Activated CD8-positive, alpha-beta T cell treated with anti-CD3 and anti-CD28 coated beads for 36 hours (primary cell): ENCODE data around the gene CDC37L1. TPM values are rescaled to one million over a fixed set of nuclear protein-coding genes. Genes with fewer than 3 reads are reported as not detected.
"Not testable (repeated sequence)": the region's sequence is repeated elsewhere in the genome, so short reads cannot be mapped to it uniquely, and the experiment has no call there.

Experiments
- ATAC-seq: fragments of 200-7000 bp; cut with Tn5 transposase; one replicate; pipeline ENCODE4 v1.10.0; 2021; ENCODE audit warnings: mild to moderate bottlenecking, moderate library complexity
- CTCF ChIA-PET: fragments of 350-600 bp; sonication (Branson Sonifier 250); formaldehyde crosslinking; loops from one replicate; lab custom pipeline; 2021; ENCODE audit warnings: antibody characterized with exemption; lab: Charles Lee
- POLR2A ChIA-PET: fragments of 350-600 bp; sonication (Branson Sonifier 250); formaldehyde crosslinking; loops from one replicate; lab custom pipeline; 2021; ENCODE audit warnings: antibody characterized with exemption; lab: Charles Lee
- DNase-seq: peaks from one replicate; pipeline ENCODE4 v3.0.0-alpha.2; 2020
- H3K27ac Mint-ChIP-seq: one replicate; pipeline ENCODE4 v1.8.0; 2021; ENCODE audit warnings: mild to moderate bottlenecking, mixed read lengths
- H3K27me3 Mint-ChIP-seq: one replicate; pipeline ENCODE4 v1.8.0; 2021; ENCODE audit warnings: mixed read lengths
- H3K36me3 Mint-ChIP-seq: one replicate; pipeline ENCODE4 v1.8.0; 2021; ENCODE audit warnings: low read depth, mixed read lengths
- H3K4me1 Mint-ChIP-seq: one replicate; pipeline ENCODE4 v1.8.0; 2021; ENCODE audit warnings: low read depth, mixed read lengths
- H3K4me3 Mint-ChIP-seq: one replicate; pipeline ENCODE4 v1.8.0; 2021; ENCODE audit warnings: mild to moderate bottlenecking, moderate library complexity, mixed read lengths
- H3K9me3 Mint-ChIP-seq: one replicate; pipeline ENCODE4 v1.8.0; 2021; ENCODE audit warnings: mixed read lengths
- CTCF ChIP-seq: fragments of 200-600 bp; IDR thresholded peaks from one replicate; pipeline ENCODE4 v1.8.0; 2022; ENCODE audit warnings: antibody characterized with exemption, mild to moderate bottlenecking
- intact Hi-C: fragments of 100-400 bp; cut with micrococcal nuclease; formaldehyde crosslinking; loops from one replicate; pipeline ENCODE4 v1.10.0; 2022
- total RNA-seq, 2 experiments: library from RNA; stranded (reverse); gene quantifications; one replicate each; pipeline ENCODE4 v1.2.3, GENCODE V29; 2021

Gene CDC37L1
- total RNA-seq, 2 experiments from 2014 or later = 10.0 to 10.2 TPM

- POLR2A ChIA-PET = no interaction called here
- TF ChIP-seq CTCF = no peak
- no peak overlapping the region for H3K27ac Mint-ChIP-seq
- ATAC-seq (no peak), DNase-seq (no peak)
- CTCF ChIA-PET = interaction anchor here (0.8 to 2.1 kb wide), 5 partner anchors 20 to 701 kb away, joined by 3 to 5 read pairs (median 5); partner anchors contain the start of gene CD274
- no peaks in the 10 kb centered on the region for H3K27me3 Mint-ChIP-seq
- intact Hi-C loops = loop anchor here (10.0 kb wide), 1 partner anchor 144 kb away; no protein-coding TSS in a partner anchor
- no peaks in the 10 kb centered on the region for H3K36me3 Mint-ChIP-seq
- H3K4me1 Mint-ChIP-seq = peaks cover 19% of the 10 kb centered on the region
- no peak overlapping the region for H3K4me3 Mint-ChIP-seq
- no peaks in the 10 kb centered on the region for H3K9me3 Mint-ChIP-seq
Measured at GRCh38 chr9:4748612-4749011, 69.2 kb downstream of the CDC37L1 start.

GRCh38 chr9:4750023-4750673 is 70.8 kb downstream of the CDC37L1 start:
- no peak overlapping the region for H3K4me3 Mint-ChIP-seq
- no peak for DNase-seq
- no peaks in the 10 kb centered on the region for H3K36me3 Mint-ChIP-seq
- POLR2A ChIA-PET = no interaction called here
- TF ChIP-seq CTCF = peak; percentile 47
- H3K27ac Mint-ChIP-seq = no peak overlapping the region
- CTCF ChIA-PET = interaction anchor here (0.6 to 2.1 kb wide), 19 partner anchors 9 to 851 kb away, joined by 3 to 18 read pairs (median 4); partner anchors contain the start of genes AK3 and INSL6
- intact Hi-C loops = loop anchor here (10.0 kb wide), 2 partner anchors 435 to 695 kb away; partner anchors contain the start of gene INSL6
- no peaks in the 10 kb centered on the region for H3K27me3 Mint-ChIP-seq
- H3K9me3 Mint-ChIP-seq = no peaks in the 10 kb centered on the region
- H3K4me1 Mint-ChIP-seq = peaks cover 19% of the 10 kb centered on the region
- ATAC-seq = peak; percentile 61

GRCh38 chr9:4754530-4754929 is 75.2 kb downstream of the CDC37L1 start:
- ATAC-seq, H3K9me3 Mint-ChIP-seq, H3K36me3 Mint-ChIP-seq, DNase-seq, H3K4me1 Mint-ChIP-seq, H3K27me3 Mint-ChIP-seq, H3K27ac Mint-ChIP-seq, H3K4me3 Mint-ChIP-seq: not testable (repeated sequence)
- intact Hi-C loops = loop anchor here (10.0 kb wide), 2 partner anchors 430 to 690 kb away; partner anchors contain the start of gene INSL6
- CTCF ChIA-PET = interaction anchor here (1.0 to 9.8 kb wide), 2 partner anchors 171 to 236 kb away, joined by 3 to 149 read pairs; partner anchors contain the start of gene JAK2
- POLR2A ChIA-PET = interaction anchor here (0.6 kb wide), 1 partner anchor 668 kb away, joined by 3 read pairs; no protein-coding TSS in a partner anchor

GRCh38 chr9:4755026-4755609 is 75.7 kb downstream of the CDC37L1 start:
- Mint-ChIP-seq H3K4me1 (peaks cover 3% of the 10 kb centered on the region), H3K9me3 (no peaks in the 10 kb centered on the region), H3K4me3 (no peak overlapping the region), H3K36me3 (no peaks in the 10 kb centered on the region), H3K27ac (no peak overlapping the region), H3K27me3 (peaks cover 1% of the 10 kb centered on the region)
- ChIA-PET POLR2A (interaction anchor here (0.6 to 1.0 kb wide), 3 partner anchors 15 to 199 kb away, joined by 3 read pairs; no protein-coding TSS in a partner anchor), CTCF (interaction anchor here (0.9 to 9.8 kb wide), 4 partner anchors 9 to 670 kb away, joined by 3 to 149 read pairs (median 4); partner anchors contain the start of gene JAK2)
- DNase-seq = no peak
- intact Hi-C loops = loop anchor here (10.0 kb wide), 2 partner anchors 430 to 690 kb away; partner anchors contain the start of gene INSL6
- TF ChIP-seq CTCF = no peak
- no peak for ATAC-seq

- H3K36me3 Mint-ChIP-seq = no peaks in the 10 kb centered on the region
- TF ChIP-seq CTCF = no peak
- peaks cover 2% of the 10 kb centered on the region for H3K4me1 Mint-ChIP-seq
- POLR2A ChIA-PET = interaction anchor here (1.0 kb wide), 1 partner anchor 16 kb away, joined by 3 read pairs; no protein-coding TSS in a partner anchor
- no peak overlapping the region for H3K27ac Mint-ChIP-seq
- H3K9me3 Mint-ChIP-seq = no peaks in the 10 kb centered on the region
- intact Hi-C loops = loop anchor here (10.0 kb wide), 2 partner anchors 428 to 688 kb away; partner anchors contain the start of gene INSL6
- ATAC-seq (no peak), DNase-seq (no peak)
- CTCF ChIA-PET = interaction anchor here (0.6 to 9.8 kb wide), 10 partner anchors 9 to 844 kb away, joined by 3 to 149 read pairs (median 3); partner anchors contain the start of gene JAK2
- no peak overlapping the region for H3K4me3 Mint-ChIP-seq
- H3K27me3 Mint-ChIP-seq = peaks cover 8% of the 10 kb centered on the region
Measured at GRCh38 chr9:4756420-4756819, 77.1 kb downstream of the CDC37L1 start.

Other genes starting within 250 kb of the CDC37L1 start
- gene SLC1A1, start 189.1 kb upstream of the CDC37L1 start, total RNA-seq = under 1 TPM; 0.09 to 0.29 TPM
- gene PLPP6, start 17.3 kb upstream of the CDC37L1 start, total RNA-seq = 1 to 10 TPM; 2.8 to 3.2 TPM
- gene SPATA6L, start 13.1 kb upstream of the CDC37L1 start, total RNA-seq = under 1 TPM; 0.43 to 0.78 TPM
- gene AK3, start 61.6 kb downstream of the CDC37L1 start, total RNA-seq = 10 to 100 TPM; 34.3 to 35.5 TPM
- gene RCL1, start 113.4 kb downstream of the CDC37L1 start, total RNA-seq = 10 to 100 TPM; 24.5 to 28.6 TPM